Measurements from ENCODE around the gene LYPD3. TPM values are rescaled to one million over a fixed set of nuclear protein-coding genes. Genes with fewer than 3 reads are reported as not detected.
A peak's percentile ranks its signal among the peaks of the same experiment; 100 is the strongest.

The LYPD3 gene
- total and polyA plus RNA-seq, 2 experiments from 2014 or later, result 4.6 to 13.2 TPM

- H3K27ac ChIP-seq, result no peak overlapping the region
- H3K4me2 ChIP-seq, result peak overlapping the region; percentile 46
- H4K20me1 ChIP-seq (ENCODE audit: insufficient read depth, poor library complexity, severe bottlenecking), result no peaks in the 10 kb centered on the region
- no peak for DNase-seq (ENCODE audit: low spot score)
- 53% methylated on average over 2 of the region's 2 CpGs for WGBS (ENCODE audit: low lambda C conversion rate, missing lambda C conversion rate)
- H3K4me3 ChIP-seq, result no peak overlapping the region
- H3K27me3 ChIP-seq, result no peaks in the 10 kb centered on the region
- peaks cover 6% of the 10 kb centered on the region for H3K4me1 ChIP-seq (ENCODE audit: insufficient read depth)
- no peak overlapping the region for H2AFZ ChIP-seq
- no peaks in the 10 kb centered on the region for H3K9me2 ChIP-seq (replicated peaks; ENCODE audit: insufficient read depth)
- no peaks in the 10 kb centered on the region for H3K9me3 ChIP-seq (ENCODE audit: low read depth)
- TF ChIP-seq EZH2 (IDR thresholded peaks at IDR 0.05; ENCODE audit: borderline replicate concordance) (no peak), EZH2phosphoT487 (IDR thresholded peaks at IDR 0.05; ENCODE audit: low read depth, severe bottlenecking, unreplicated experiment) (no peak), CTCF (IDR thresholded peaks at IDR 0.05; ENCODE audit: poor library complexity) (no peak)
- no peaks in the 10 kb centered on the region for H3K36me3 ChIP-seq (replicated peaks; ENCODE audit: insufficient read depth, low read depth)
- H3K79me2 ChIP-seq, result peaks cover 2% of the 10 kb centered on the region
Observed at GRCh38 chr19:43507880-43508279, 42.5 kb upstream of the LYPD3 start.

GRCh38 chr19:43506629-43507028 lies 41.2 kb upstream of the LYPD3 start:
- H3K36me3 ChIP-seq (replicated peaks; ENCODE audit: insufficient read depth, low read depth), result no peaks in the 10 kb centered on the region
- peaks cover 12% of the 10 kb centered on the region for H3K79me2 ChIP-seq
- no peak for DNase-seq (ENCODE audit: low spot score)
- peaks cover 10% of the 10 kb centered on the region for H3K4me1 ChIP-seq (ENCODE audit: insufficient read depth)
- no peaks in the 10 kb centered on the region for H3K9me3 ChIP-seq (ENCODE audit: low read depth)
- no peak overlapping the region for H3K27ac ChIP-seq
- no peak overlapping the region for H2AFZ ChIP-seq
- no peak overlapping the region for H3K4me3 ChIP-seq
- TF ChIP-seq EZH2phosphoT487 (IDR thresholded peaks at IDR 0.05; ENCODE audit: low read depth, severe bottlenecking, unreplicated experiment), result no peak
- no peak for TF ChIP-seq CTCF (IDR thresholded peaks at IDR 0.05; ENCODE audit: poor library complexity)
- TF ChIP-seq EZH2 (IDR thresholded peaks at IDR 0.05; ENCODE audit: borderline replicate concordance), result no peak
- H3K9me2 ChIP-seq (replicated peaks; ENCODE audit: insufficient read depth), result no peaks in the 10 kb centered on the region
- H3K27me3 ChIP-seq, result no peaks in the 10 kb centered on the region
- no peaks in the 10 kb centered on the region for H4K20me1 ChIP-seq (ENCODE audit: insufficient read depth, poor library complexity, severe bottlenecking)
- 94% methylated on average over 5 of the region's 5 CpGs for WGBS (ENCODE audit: low lambda C conversion rate, missing lambda C conversion rate)
- H3K4me2 ChIP-seq, result no peak overlapping the region

GRCh38 chr19:43505941-43506340 lies 40.5 kb upstream of the LYPD3 start:
- no peaks in the 10 kb centered on the region for H4K20me1 ChIP-seq (ENCODE audit: insufficient read depth, poor library complexity, severe bottlenecking)
- no peak overlapping the region for H3K4me3 ChIP-seq
- H3K9me2 ChIP-seq (replicated peaks; ENCODE audit: insufficient read depth), result no peaks in the 10 kb centered on the region
- no peaks in the 10 kb centered on the region for H3K36me3 ChIP-seq (replicated peaks; ENCODE audit: insufficient read depth, low read depth)
- TF ChIP-seq EZH2phosphoT487 (IDR thresholded peaks at IDR 0.05; ENCODE audit: low read depth, severe bottlenecking, unreplicated experiment) (no peak), EZH2 (IDR thresholded peaks at IDR 0.05; ENCODE audit: borderline replicate concordance) (no peak), CTCF (IDR thresholded peaks at IDR 0.05; ENCODE audit: poor library complexity) (no peak)
- no peak overlapping the region for H2AFZ ChIP-seq
- peaks cover 10% of the 10 kb centered on the region for H3K4me1 ChIP-seq (ENCODE audit: insufficient read depth)
- H3K79me2 ChIP-seq, result peaks cover 12% of the 10 kb centered on the region
- WGBS (ENCODE audit: low lambda C conversion rate, missing lambda C conversion rate), result 89% methylated on average over 5 of the region's 5 CpGs
- no peaks in the 10 kb centered on the region for H3K9me3 ChIP-seq (ENCODE audit: low read depth)
- H3K27me3 ChIP-seq, result no peaks in the 10 kb centered on the region
- DNase-seq (ENCODE audit: low spot score), result no peak
- H3K27ac ChIP-seq, result no peak overlapping the region
- H3K4me2 ChIP-seq, result no peak overlapping the region

GRCh38 chr19:43505186-43505456 lies 39.7 kb upstream of the LYPD3 start:
- WGBS (ENCODE audit: low lambda C conversion rate, missing lambda C conversion rate), result 84% methylated on average over 3 of the region's 3 CpGs

More at GRCh38 chr19:43505186-43505456, 39.7 kb upstream of the LYPD3 start:
- no peak for DNase-seq (ENCODE audit: low spot score)
- no peaks in the 10 kb centered on the region for H4K20me1 ChIP-seq (ENCODE audit: insufficient read depth, poor library complexity, severe bottlenecking)
- H3K27ac ChIP-seq, result peak overlapping the region; percentile 91
- H3K79me2 ChIP-seq, result peaks cover 12% of the 10 kb centered on the region
- no peak for TF ChIP-seq EZH2phosphoT487 (IDR thresholded peaks at IDR 0.05; ENCODE audit: low read depth, severe bottlenecking, unreplicated experiment)
- no peak for TF ChIP-seq EZH2 (IDR thresholded peaks at IDR 0.05; ENCODE audit: borderline replicate concordance)
- no peak for TF ChIP-seq CTCF (IDR thresholded peaks at IDR 0.05; ENCODE audit: poor library complexity)
- H3K9me3 ChIP-seq (ENCODE audit: low read depth), result no peaks in the 10 kb centered on the region
- peak overlapping the region; percentile 91 for H3K4me2 ChIP-seq
- no peak overlapping the region for H2AFZ ChIP-seq
- H3K4me3 ChIP-seq, result no peak overlapping the region
- no peaks in the 10 kb centered on the region for H3K27me3 ChIP-seq
- H3K36me3 ChIP-seq (replicated peaks; ENCODE audit: insufficient read depth, low read depth), result no peaks in the 10 kb centered on the region
- peaks cover 10% of the 10 kb centered on the region for H3K4me1 ChIP-seq (ENCODE audit: insufficient read depth)
- no peaks in the 10 kb centered on the region for H3K9me2 ChIP-seq (replicated peaks; ENCODE audit: insufficient read depth)

Measured in hepatocyte (in vitro differentiated cells).